CD14-positive monocyte (primary cell): ENCODE results near the gene YAF2. TPM values are rescaled to one million over a fixed set of nuclear protein-coding genes. Genes with fewer than 3 reads are reported as not detected.

Source experiments
- DNase-seq, 3 donors: peaks; one replicate each; pipeline ENCODE4 v3.0.0-alpha.2; 2011 to 2022
- H2AFZ ChIP-seq: 2 replicates; pipeline ENCODE4 v1.6.0; 2012; ENCODE audit warnings: mild to moderate bottlenecking, low read depth, low read length, inconsistent platforms; ENCODE audit not compliant: insufficient read depth, poor library complexity, severe bottlenecking
- H3K27ac ChIP-seq, 2 donors: 1 replicate in 1 of 2; 2 replicates in 1 of 2; pipeline ENCODE4 v1.5.1; 2012 to 2013; ENCODE audit warnings: low read length in 2 of 2, control low read depth in 1 of 2, inconsistent platforms in 1 of 2, low read depth in 1 of 2, mild to moderate bottlenecking in 1 of 2
- H3K27me3 ChIP-seq, 2 donors: one replicate each; pipeline versions ENCODE4 v1.6.0 to v1.6.1; 2011 to 2013; ENCODE audit warnings: low read length in 2 of 2; ENCODE audit not compliant: control insufficient read depth in 2 of 2, insufficient read depth in 2 of 2
- H3K36me3 ChIP-seq, 2 donors: replicated peaks in 1 of 2; 1 replicate in 1 of 2; 2 replicates in 1 of 2; pipeline versions ENCODE4 v1.5.1 to v1.6.1; 2012 to 2013; ENCODE audit warnings: low read length in 2 of 2, control low read depth in 1 of 2, inconsistent platforms in 1 of 2, mild to moderate bottlenecking in 1 of 2; ENCODE audit not compliant: insufficient read depth in 2 of 2, control insufficient read depth in 1 of 2
- H3K4me1 ChIP-seq, 2 donors: 1 replicate in 1 of 2; 2 replicates in 1 of 2; pipeline versions ENCODE4 v1.5.1 to v1.6.1; 2012 to 2013; ENCODE audit warnings: low read length in 2 of 2, control low read depth in 1 of 2, inconsistent platforms in 1 of 2, mild to moderate bottlenecking in 1 of 2, moderate library complexity in 1 of 2; ENCODE audit not compliant: insufficient read depth in 2 of 2, control insufficient read depth in 1 of 2
- H3K4me2 ChIP-seq: replicated peaks from 2 replicates; pipeline ENCODE3; 2012; ENCODE audit warnings: low read length, moderate library complexity, mild to moderate bottlenecking; ENCODE audit not compliant: poor library complexity, severe bottlenecking; ENCODE audit errors: extremely low read depth
- H3K4me3 ChIP-seq, 3 experiments: fragments of 200-600 bp in 1 of 3; sonication (generic) in 1 of 3; replicated peaks in 1 of 3; 1 replicate in 2 of 3; 2 replicates in 1 of 3; pipeline ENCODE4 v1.5.1; 2011 to 2013; ENCODE audit warnings: low read length in 3 of 3, mild to moderate bottlenecking in 3 of 3, control low read depth in 2 of 3, low read depth in 2 of 3, inconsistent platforms in 1 of 3, moderate library complexity in 1 of 3
- H3K79me2 ChIP-seq: 2 replicates; pipeline ENCODE4 v1.6.0; 2012; ENCODE audit warnings: mild to moderate bottlenecking, control low read depth, inconsistent platforms, low read length, moderate library complexity; ENCODE audit not compliant: insufficient read depth
- H3K9ac ChIP-seq: 2 replicates; pipeline ENCODE4 v1.6.0; 2017; ENCODE audit warnings: low read length, mild to moderate bottlenecking; ENCODE audit not compliant: insufficient read depth, poor library complexity, severe bottlenecking
- H3K9me3 ChIP-seq, 2 donors: replicated peaks in 1 of 2; 1 replicate in 1 of 2; 2 replicates in 1 of 2; pipeline versions ENCODE4 v1.5.1 to v1.6.1; 2012 to 2013; ENCODE audit warnings: low read length in 2 of 2, control low read depth in 1 of 2; ENCODE audit not compliant: control insufficient read depth in 1 of 2, insufficient read depth in 1 of 2
- H4K20me1 ChIP-seq: 2 replicates; pipeline ENCODE4 v1.6.0; 2012; ENCODE audit warnings: mild to moderate bottlenecking, low read length, control low read depth, moderate library complexity; ENCODE audit not compliant: insufficient read depth
- H3K27ac Mint-ChIP-seq, 7 donors: one replicate each; pipeline ENCODE4 v1.8.0; 2020; ENCODE audit warnings: mild to moderate bottlenecking in 7 of 7, mixed read lengths in 7 of 7, moderate library complexity in 6 of 7, inconsistent platforms in 2 of 7
- H3K27me3 Mint-ChIP-seq, 3 donors: one replicate each; pipeline ENCODE4 v1.8.0; 2021 to 2022; ENCODE audit warnings: low read depth in 3 of 3, mild to moderate bottlenecking in 3 of 3, mixed read lengths in 3 of 3, moderate library complexity in 3 of 3, inconsistent platforms in 1 of 3
- H3K36me3 Mint-ChIP-seq, 2 donors: one replicate each; pipeline ENCODE4 v1.8.0; 2020; ENCODE audit warnings: mixed read lengths in 2 of 2, inconsistent platforms in 1 of 2, mild to moderate bottlenecking in 1 of 2
- H3K4me1 Mint-ChIP-seq: one replicate; pipeline ENCODE4 v1.8.0; 2020; ENCODE audit warnings: mild to moderate bottlenecking, mixed read lengths
- H3K4me3 Mint-ChIP-seq, 2 donors: one replicate each; pipeline ENCODE4 v1.8.0; 2020; ENCODE audit warnings: mild to moderate bottlenecking in 2 of 2, mixed read lengths in 2 of 2, moderate library complexity in 1 of 2
- H3K9me3 Mint-ChIP-seq, 7 donors: one replicate each; pipeline ENCODE4 v1.8.0; 2020 to 2022; ENCODE audit warnings: mixed read lengths in 7 of 7, mild to moderate bottlenecking in 6 of 7, moderate library complexity in 6 of 7, inconsistent platforms in 2 of 7
- WGBS: methylation state at CpG from one replicate; pipeline ENCODE4 v1.1.5; 2013; ENCODE audit warnings: missing lambda C conversion rate; ENCODE audit not compliant: insufficient coverage; 5-methylcytosine and 5-hydroxymethylcytosine counted together
- intact Hi-C, 2 donors: fragments of 100-400 bp; cut with micrococcal nuclease; formaldehyde crosslinking; loops; one replicate each; pipeline versions ENCODE4 v1.15.0 to v1.15.1; 2023
- polyA plus RNA-seq, 3 donors: library from polyadenylated mRNA; depleted of rRNA in 1 of 3; unstranded in 2 of 3; stranded (reverse) in 1 of 3; fragments of 300-500 nt in 2 of 3; fragments of >200 nt in 1 of 3; fragmentation: Illumina TruSeq in 2 of 3; gene quantifications; 1 replicate in 2 of 3; 2 replicates in 1 of 3; pipeline ENCODE4 v1.2.3, GENCODE V29; 2012 to 2021
- TF ChIP-seq, protein P1 (sequence below): fragments of 200-600 bp; IDR thresholded peaks from one replicate; pipeline ENCODE4 v1.8.0; 2022; ENCODE audit warnings: antibody characterized with exemption, mild to moderate bottlenecking

YAF2 gene
- polyA plus RNA-seq, 3 donors: 6.2 to 11.0 (median 8.5) TPM

DNA sequence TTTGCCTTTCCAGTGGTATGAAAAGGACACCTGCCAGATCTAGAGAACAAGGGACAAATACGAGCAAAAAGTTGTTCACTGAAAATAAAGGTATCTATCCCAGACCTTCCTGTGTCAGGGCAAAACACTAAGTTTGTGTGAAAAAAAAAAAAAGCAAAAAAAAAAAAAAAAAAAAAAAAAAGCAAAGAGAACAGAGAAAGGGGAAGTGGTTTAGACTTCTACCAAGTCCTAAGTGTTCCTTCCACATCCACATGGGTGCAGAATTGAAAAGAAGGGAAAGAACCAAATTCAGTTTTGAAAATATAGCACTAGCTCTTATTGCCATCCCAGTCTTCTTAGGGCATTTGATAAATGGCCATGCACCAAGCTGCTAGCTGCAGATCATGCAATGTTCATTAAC lies 46.1 kb upstream of the YAF2 start:
- Mint-ChIP-seq H3K9me3 (peaks cover 0 to 4% (median 2%) of the 10 kb centered on the region in 7 donors), H3K4me3 (peak overlapping the region in 1 of 2 donors; percentile 62), H3K27ac (peak overlapping the region in 4 of 7 donors; percentile 38 to 50 (median 45)), H3K4me1 (peaks cover 17% of the 10 kb centered on the region), H3K27me3 (peaks cover 0 to 2% (median 0%) of the 10 kb centered on the region in 3 donors), H3K36me3 (no peaks in the 10 kb centered on the region)
- peaks cover 14 to 17% of the 10 kb centered on the region in 2 donors for H3K4me1 ChIP-seq
- H3K79me2 ChIP-seq: no peaks in the 10 kb centered on the region
- peak overlapping the region; percentile 28 for H2AFZ ChIP-seq
- peak overlapping the region in 1 of 3 experiments; percentile 22 for H3K4me3 ChIP-seq
- H3K9ac ChIP-seq: no peak overlapping the region
- peak in 2 of 3 donors; percentile 3 to 34 for DNase-seq
- H3K4me2 ChIP-seq: peak overlapping the region; percentile 44
- intact Hi-C loops: no loop called here
- TF ChIP-seq, protein P1, sequence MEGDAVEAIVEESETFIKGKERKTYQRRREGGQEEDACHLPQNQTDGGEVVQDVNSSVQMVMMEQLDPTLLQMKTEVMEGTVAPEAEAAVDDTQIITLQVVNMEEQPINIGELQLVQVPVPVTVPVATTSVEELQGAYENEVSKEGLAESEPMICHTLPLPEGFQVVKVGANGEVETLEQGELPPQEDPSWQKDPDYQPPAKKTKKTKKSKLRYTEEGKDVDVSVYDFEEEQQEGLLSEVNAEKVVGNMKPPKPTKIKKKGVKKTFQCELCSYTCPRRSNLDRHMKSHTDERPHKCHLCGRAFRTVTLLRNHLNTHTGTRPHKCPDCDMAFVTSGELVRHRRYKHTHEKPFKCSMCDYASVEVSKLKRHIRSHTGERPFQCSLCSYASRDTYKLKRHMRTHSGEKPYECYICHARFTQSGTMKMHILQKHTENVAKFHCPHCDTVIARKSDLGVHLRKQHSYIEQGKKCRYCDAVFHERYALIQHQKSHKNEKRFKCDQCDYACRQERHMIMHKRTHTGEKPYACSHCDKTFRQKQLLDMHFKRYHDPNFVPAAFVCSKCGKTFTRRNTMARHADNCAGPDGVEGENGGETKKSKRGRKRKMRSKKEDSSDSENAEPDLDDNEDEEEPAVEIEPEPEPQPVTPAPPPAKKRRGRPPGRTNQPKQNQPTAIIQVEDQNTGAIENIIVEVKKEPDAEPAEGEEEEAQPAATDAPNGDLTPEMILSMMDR: no peak
- H3K9me3 ChIP-seq: no peaks in the 10 kb centered on the region
- H3K27ac ChIP-seq: peak overlapping the region in 1 of 2 donors; percentile 49
- no peaks in the 10 kb centered on the region for H3K27me3 ChIP-seq
- H3K36me3 ChIP-seq: no peaks in the 10 kb centered on the region
- no CpG with 5 or more reads among the region's 1 CpG for WGBS
- no peaks in the 10 kb centered on the region for H4K20me1 ChIP-seq

DNA sequence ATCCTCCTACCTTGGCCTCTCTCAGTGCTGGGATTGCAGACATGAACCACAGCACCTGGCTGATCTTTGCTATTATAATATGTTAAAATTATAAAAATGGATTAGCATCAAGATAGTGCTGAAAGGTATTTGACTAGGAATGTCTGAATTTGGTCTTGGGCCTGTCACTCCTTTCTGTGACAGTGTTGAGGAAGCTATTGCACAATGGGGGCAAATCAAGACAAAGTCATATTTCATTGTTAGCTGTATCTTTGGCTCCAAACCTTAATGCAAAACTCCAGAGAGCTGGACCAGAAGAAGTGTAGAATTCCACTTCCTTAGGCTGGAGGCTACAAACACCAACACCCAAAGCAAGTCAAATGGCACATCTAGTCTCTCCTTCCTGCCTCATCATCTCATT lies 45.7 kb upstream of the YAF2 start:
- no peaks in the 10 kb centered on the region for H4K20me1 ChIP-seq
- no peaks in the 10 kb centered on the region for H3K36me3 ChIP-seq
- TF ChIP-seq, protein P1: no peak
- H2AFZ ChIP-seq: peak overlapping the region; percentile 28
- H3K9me3 ChIP-seq: no peaks in the 10 kb centered on the region
- Mint-ChIP-seq H3K36me3 (no peaks in the 10 kb centered on the region), H3K27ac (peak overlapping the region in 4 of 7 donors; percentile 38 to 50 (median 45)), H3K4me3 (peak overlapping the region in 1 of 2 donors; percentile 62), H3K27me3 (peaks cover 0 to 2% (median 0%) of the 10 kb centered on the region in 3 donors), H3K4me1 (peaks cover 17% of the 10 kb centered on the region), H3K9me3 (peaks cover 0 to 4% (median 2%) of the 10 kb centered on the region in 7 donors)
- H3K4me2 ChIP-seq: peak overlapping the region; percentile 44
- intact Hi-C loops: no loop called here
- H3K79me2 ChIP-seq: no peaks in the 10 kb centered on the region
- no peaks in the 10 kb centered on the region for H3K27me3 ChIP-seq
- no peak overlapping the region for H3K9ac ChIP-seq
- peak; percentile 25 to 32 (median 29) for DNase-seq
- peak overlapping the region in 1 of 2 donors; percentile 49 for H3K27ac ChIP-seq
- H3K4me1 ChIP-seq: peaks cover 14 to 17% of the 10 kb centered on the region in 2 donors
- H3K4me3 ChIP-seq: peak overlapping the region in 1 of 3 experiments; percentile 22
